Cardiac ventricle fibroblast (primary cell): Measurements from ENCODE around the gene SLC25A13. TPM values are rescaled to one million over a fixed set of nuclear protein-coding genes. Genes with fewer than 3 reads are reported as not detected.

Experiments used
- total RNA-seq: library from RNA; depleted of rRNA; stranded (reverse); fragments of >200 nt; gene quantifications from 2 replicates; pipeline ENCODE4 v1.2.3, GENCODE V29; 2015

The SLC25A13 gene, protein sequence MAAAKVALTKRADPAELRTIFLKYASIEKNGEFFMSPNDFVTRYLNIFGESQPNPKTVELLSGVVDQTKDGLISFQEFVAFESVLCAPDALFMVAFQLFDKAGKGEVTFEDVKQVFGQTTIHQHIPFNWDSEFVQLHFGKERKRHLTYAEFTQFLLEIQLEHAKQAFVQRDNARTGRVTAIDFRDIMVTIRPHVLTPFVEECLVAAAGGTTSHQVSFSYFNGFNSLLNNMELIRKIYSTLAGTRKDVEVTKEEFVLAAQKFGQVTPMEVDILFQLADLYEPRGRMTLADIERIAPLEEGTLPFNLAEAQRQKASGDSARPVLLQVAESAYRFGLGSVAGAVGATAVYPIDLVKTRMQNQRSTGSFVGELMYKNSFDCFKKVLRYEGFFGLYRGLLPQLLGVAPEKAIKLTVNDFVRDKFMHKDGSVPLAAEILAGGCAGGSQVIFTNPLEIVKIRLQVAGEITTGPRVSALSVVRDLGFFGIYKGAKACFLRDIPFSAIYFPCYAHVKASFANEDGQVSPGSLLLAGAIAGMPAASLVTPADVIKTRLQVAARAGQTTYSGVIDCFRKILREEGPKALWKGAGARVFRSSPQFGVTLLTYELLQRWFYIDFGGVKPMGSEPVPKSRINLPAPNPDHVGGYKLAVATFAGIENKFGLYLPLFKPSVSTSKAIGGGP
- total RNA-seq = 14.5 and 17.0 TPM in 2 replicates

DNA sequence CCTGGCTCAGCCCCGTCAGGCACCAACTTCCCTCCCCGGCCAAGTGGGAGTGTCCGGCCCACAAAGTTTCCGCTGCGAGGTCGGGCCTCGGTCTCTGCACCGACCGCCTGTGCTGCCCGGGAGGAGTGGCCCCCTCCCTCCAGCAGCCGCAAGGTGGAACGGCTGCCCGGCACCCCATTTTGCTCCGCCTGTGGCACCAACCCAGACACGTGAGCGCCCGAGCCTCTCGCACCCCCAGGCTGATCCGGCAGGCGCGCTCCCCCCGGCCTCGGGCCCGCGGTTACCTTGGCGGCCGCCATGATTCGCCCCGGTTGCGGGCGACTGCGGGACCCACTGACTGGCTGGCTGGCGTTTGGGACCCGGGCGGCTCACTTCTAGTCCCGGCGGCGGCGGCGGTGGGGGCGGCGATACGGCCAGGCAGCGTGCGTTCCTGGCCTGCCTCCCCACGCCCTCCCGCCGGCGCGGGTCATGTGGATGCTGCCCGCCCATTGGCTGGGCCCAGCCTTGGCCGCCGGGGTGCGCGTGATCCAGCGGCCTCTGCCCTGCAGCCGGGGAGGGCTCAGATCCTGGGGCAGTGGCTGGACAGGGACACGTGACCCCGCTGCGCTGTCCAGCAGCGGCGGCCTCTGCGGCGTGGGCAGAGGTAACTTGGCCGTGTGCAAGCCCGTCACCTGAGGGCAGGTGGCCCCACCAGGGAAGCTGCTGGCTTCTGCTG, at the start of gene SLC25A13:
Gene SLC25A13, minus strand, starts transcription at position 441 of the 715 bp plus-strand sequence. Its CDS starts 142 bp downstream, at position 299.

